Panc1 (cell line): ENCODE data around the gene MORC2. TPM values are rescaled to one million over a fixed set of nuclear protein-coding genes. Genes with fewer than 3 reads are reported as not detected.

Experiments used
- ATAC-seq: fragments of 200-7000 bp; cut with Tn5 transposase; 2 replicates; pipeline ENCODE4 v1.9.1; 2020; ENCODE audit warnings: mild to moderate bottlenecking, moderate library complexity
- BruUV-seq: library from RNA; stranded (reverse); fragments of 400-500 nt; replicated peaks from 2 replicates; lab custom pipeline; 2021; lab: Mats Ljungman, UMichigan
- CTCF ChIA-PET: fragments of 300-600 bp; sonication (Branson Sonifier 250); formaldehyde crosslinking; loops from one replicate; lab custom pipeline; 2022; ENCODE audit warnings: antibody characterized with exemption; lab: Charles Lee
- POLR2A ChIA-PET: fragments of 300-600 bp; sonication (Branson Sonifier 250); formaldehyde crosslinking; loops from one replicate; lab custom pipeline; 2022; ENCODE audit warnings: antibody characterized with exemption; lab: Charles Lee
- DNase-seq: peaks from one replicate; pipeline ENCODE4 v3.0.0-alpha.2; 2010; ENCODE audit warnings: low read depth, low spot score
- H3K27ac ChIP-seq: 2 replicates; pipeline ENCODE4 v1.5.1; 2011; ENCODE audit warnings: mild to moderate bottlenecking, low read length, inconsistent platforms
- H3K27me3 ChIP-seq: fragments of 200-500 bp; sonication (Bioruptor generic); 2 replicates; pipeline ENCODE4 v1.6.0; 2014; ENCODE audit warnings: low read length, inconsistent platforms; ENCODE audit not compliant: control insufficient read depth, insufficient read depth
- H3K36me3 ChIP-seq: fragments of 200-500 bp; sonication (Bioruptor generic); 2 replicates; pipeline ENCODE4 v1.5.1; 2014; ENCODE audit warnings: inconsistent platforms, mild to moderate bottlenecking, low read length, moderate library complexity; ENCODE audit not compliant: control insufficient read depth, insufficient read depth
- H3K4me1 ChIP-seq: 2 replicates; pipeline ENCODE4 v1.5.1; 2011; ENCODE audit warnings: inconsistent platforms, mild to moderate bottlenecking, low read length, moderate library complexity; ENCODE audit not compliant: control insufficient read depth, insufficient read depth
- H3K4me3 ChIP-seq, 2 experiments: 2 replicates each; pipeline ENCODE4 v1.5.1; 2011 to 2012; ENCODE audit warnings: low read depth in 2 of 2, low read length in 2 of 2, mild to moderate bottlenecking in 2 of 2, inconsistent platforms in 1 of 2, moderate library complexity in 1 of 2
- H3K9me3 ChIP-seq: fragments of 200-500 bp; sonication (Bioruptor generic); 2 replicates; pipeline ENCODE4 v1.5.1; 2014; ENCODE audit warnings: low read depth, mild to moderate bottlenecking, inconsistent platforms, low read length, moderate library complexity; ENCODE audit not compliant: control insufficient read depth, insufficient read depth
- POLR2AphosphoS5 ChIP-seq: IDR thresholded peaks from 2 replicates; pipeline ENCODE4 v1.6.1; 2012; ENCODE audit warnings: mild to moderate bottlenecking, low read depth, low read length, moderate library complexity
- REST ChIP-seq, 2 experiments: IDR thresholded peaks; 2 replicates each; pipeline ENCODE4 v1.6.1; 2011 to 2012; ENCODE audit warnings: low read depth in 2 of 2, control low read depth in 1 of 2, low read length in 1 of 2, mild to moderate bottlenecking in 1 of 2, moderate library complexity in 1 of 2; ENCODE audit not compliant: insufficient read depth in 1 of 2
- SIN3A ChIP-seq: IDR thresholded peaks from 2 replicates; pipeline ENCODE4 v1.6.1; 2012; ENCODE audit warnings: low read depth, mild to moderate bottlenecking, low read length, moderate library complexity, borderline replicate concordance; ENCODE audit not compliant: insufficient read depth
- TCF7L2 ChIP-seq: IDR thresholded peaks from 2 replicates; pipeline ENCODE4 v1.6.1; 2011; ENCODE audit warnings: mild to moderate bottlenecking, low read depth, low read length, inconsistent platforms
- in situ Hi-C: cut with HindIII; loops from 2 replicates; pipeline ENCODE4 v1.10.0; 2016; ENCODE audit warnings: low sequenced_read_pairs, low pct_unique_long_range_greater_than_20kb
- intact Hi-C: fragments of 100-400 bp; cut with micrococcal nuclease; formaldehyde crosslinking; loops from one replicate; pipeline ENCODE4 v1.10.0; 2022; ENCODE audit not compliant: unreplicated experiment
- total RNA-seq: library from RNA; stranded (reverse); gene quantifications from one replicate; pipeline ENCODE4 v1.2.1, GENCODE V29; 2021; ENCODE audit not compliant: unreplicated experiment
- TF ChIP-seq, protein P1 (sequence below): fragments of 450-650 bp; IDR thresholded peaks from 2 replicates; pipeline ENCODE4 v1.5.1; 2017; ENCODE audit warnings: mild to moderate bottlenecking

The MORC2 gene
- total RNA-seq, 1 experiment from 2014 or later, result 31.5 TPM

GRCh38 chr22:30891781-30892180 is 76.8 kb downstream of the MORC2 start:
- no peak for ATAC-seq
- no peak overlapping the region for H3K4me3 ChIP-seq
- in situ Hi-C loops (no loop called here), intact Hi-C loops (no loop called here)
- H3K4me1 ChIP-seq, result no peaks in the 10 kb centered on the region
- ChIA-PET POLR2A (no interaction called here), CTCF (no interaction called here)
- no peaks in the 10 kb centered on the region for H3K9me3 ChIP-seq
- no peak for TF ChIP-seq SIN3A
- no peak for TF ChIP-seq REST (IDR thresholded peaks at IDR 0.05; ENCODE audit: insufficient read depth in 1 of 2, low read depth in 2 of 2, low read length in 1 of 2)
- TF ChIP-seq, protein P1, sequence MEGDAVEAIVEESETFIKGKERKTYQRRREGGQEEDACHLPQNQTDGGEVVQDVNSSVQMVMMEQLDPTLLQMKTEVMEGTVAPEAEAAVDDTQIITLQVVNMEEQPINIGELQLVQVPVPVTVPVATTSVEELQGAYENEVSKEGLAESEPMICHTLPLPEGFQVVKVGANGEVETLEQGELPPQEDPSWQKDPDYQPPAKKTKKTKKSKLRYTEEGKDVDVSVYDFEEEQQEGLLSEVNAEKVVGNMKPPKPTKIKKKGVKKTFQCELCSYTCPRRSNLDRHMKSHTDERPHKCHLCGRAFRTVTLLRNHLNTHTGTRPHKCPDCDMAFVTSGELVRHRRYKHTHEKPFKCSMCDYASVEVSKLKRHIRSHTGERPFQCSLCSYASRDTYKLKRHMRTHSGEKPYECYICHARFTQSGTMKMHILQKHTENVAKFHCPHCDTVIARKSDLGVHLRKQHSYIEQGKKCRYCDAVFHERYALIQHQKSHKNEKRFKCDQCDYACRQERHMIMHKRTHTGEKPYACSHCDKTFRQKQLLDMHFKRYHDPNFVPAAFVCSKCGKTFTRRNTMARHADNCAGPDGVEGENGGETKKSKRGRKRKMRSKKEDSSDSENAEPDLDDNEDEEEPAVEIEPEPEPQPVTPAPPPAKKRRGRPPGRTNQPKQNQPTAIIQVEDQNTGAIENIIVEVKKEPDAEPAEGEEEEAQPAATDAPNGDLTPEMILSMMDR, result no peak
- no peak for TF ChIP-seq POLR2AphosphoS5
- no peak for TF ChIP-seq TCF7L2
- BruUV-seq, result no TSS peak
- H3K27ac ChIP-seq, result no peak overlapping the region
- H3K36me3 ChIP-seq, result no peaks in the 10 kb centered on the region
- no peaks in the 10 kb centered on the region for H3K27me3 ChIP-seq
- DNase-seq, result no peak

- no TSS peak for BruUV-seq
- no peaks in the 10 kb centered on the region for H3K4me1 ChIP-seq
- ChIA-PET POLR2A (no interaction called here), CTCF (interaction anchor here (1.1 kb wide), 1 partner anchor 75 kb away, joined by 3 read pairs; no protein-coding TSS in a partner anchor)
- H3K4me3 ChIP-seq, result no peak overlapping the region
- in situ Hi-C loops (no loop called here), intact Hi-C loops (no loop called here)
- H3K36me3 ChIP-seq, result no peaks in the 10 kb centered on the region
- ATAC-seq (no peak), DNase-seq (no peak)
- H3K27ac ChIP-seq, result no peak overlapping the region
- no peaks in the 10 kb centered on the region for H3K27me3 ChIP-seq
- H3K9me3 ChIP-seq, result no peaks in the 10 kb centered on the region
- TF ChIP-seq TCF7L2, result no peak
- TF ChIP-seq POLR2AphosphoS5, result no peak
- no peak for TF ChIP-seq SIN3A
- no peak for TF ChIP-seq REST (IDR thresholded peaks at IDR 0.05; ENCODE audit: insufficient read depth in 1 of 2, low read depth in 2 of 2, low read length in 1 of 2)
Measured at GRCh38 chr22:30891443-30891755, 77.2 kb downstream of the MORC2 start.
